DOHH2 (cell line): ENCODE results near the gene TBC1D20.

Experiments used
- EZH2phosphoT487 ChIP-seq: fragments of 200-600 bp; sonication (generic); IDR thresholded peaks from 2 replicates; pipeline ENCODE4 v1.6.1; 2017; ENCODE audit warnings: borderline replicate concordance, mild to moderate bottlenecking, antibody characterized with exemption, low read length, moderate library complexity, mixed read lengths
- TF ChIP-seq, protein P1 (sequence below): fragments of 200-600 bp; sonication (generic); IDR thresholded peaks from one replicate; pipeline ENCODE4 v1.5.1; 2014; ENCODE audit warnings: antibody characterized with exemption, mild to moderate bottlenecking, low read depth, low read length; ENCODE audit not compliant: poor library complexity, severe bottlenecking

DNA sequence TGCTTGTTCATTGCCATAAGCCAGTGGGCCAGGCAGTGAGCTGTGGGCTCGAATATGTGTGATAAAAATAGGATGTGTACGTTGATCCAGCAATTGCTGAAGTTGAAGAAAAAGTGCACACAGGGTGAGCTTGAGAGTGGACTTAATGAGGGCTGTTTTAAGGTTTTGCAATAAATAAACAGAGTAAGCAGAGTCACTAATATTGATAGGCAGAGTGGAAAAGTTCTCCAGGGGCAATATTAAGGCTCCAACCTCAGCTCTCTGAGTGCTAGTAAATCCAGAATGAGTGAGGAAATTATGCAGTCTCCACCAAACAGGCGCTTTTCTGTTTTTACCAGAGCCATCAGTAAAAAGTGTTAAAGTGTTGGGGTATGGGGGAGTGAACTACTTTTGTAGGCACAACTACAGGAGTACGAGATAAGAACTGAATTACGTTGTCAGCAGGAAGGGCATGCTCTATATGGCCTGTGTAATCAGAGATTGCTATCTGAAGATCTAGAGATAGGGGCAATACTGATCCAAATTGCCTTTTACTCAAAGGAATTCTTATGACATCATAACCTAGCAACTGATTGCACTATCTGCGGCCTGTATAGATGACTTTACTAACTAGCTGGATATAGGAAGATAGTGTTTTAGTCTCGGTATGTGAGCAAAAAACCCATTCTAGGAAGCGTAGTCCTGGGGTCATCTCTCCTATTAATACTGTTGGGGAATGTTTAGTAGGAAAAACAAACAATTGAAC lies 7.6 kb upstream of the TBC1D20 start:
- TF ChIP-seq, protein P1, sequence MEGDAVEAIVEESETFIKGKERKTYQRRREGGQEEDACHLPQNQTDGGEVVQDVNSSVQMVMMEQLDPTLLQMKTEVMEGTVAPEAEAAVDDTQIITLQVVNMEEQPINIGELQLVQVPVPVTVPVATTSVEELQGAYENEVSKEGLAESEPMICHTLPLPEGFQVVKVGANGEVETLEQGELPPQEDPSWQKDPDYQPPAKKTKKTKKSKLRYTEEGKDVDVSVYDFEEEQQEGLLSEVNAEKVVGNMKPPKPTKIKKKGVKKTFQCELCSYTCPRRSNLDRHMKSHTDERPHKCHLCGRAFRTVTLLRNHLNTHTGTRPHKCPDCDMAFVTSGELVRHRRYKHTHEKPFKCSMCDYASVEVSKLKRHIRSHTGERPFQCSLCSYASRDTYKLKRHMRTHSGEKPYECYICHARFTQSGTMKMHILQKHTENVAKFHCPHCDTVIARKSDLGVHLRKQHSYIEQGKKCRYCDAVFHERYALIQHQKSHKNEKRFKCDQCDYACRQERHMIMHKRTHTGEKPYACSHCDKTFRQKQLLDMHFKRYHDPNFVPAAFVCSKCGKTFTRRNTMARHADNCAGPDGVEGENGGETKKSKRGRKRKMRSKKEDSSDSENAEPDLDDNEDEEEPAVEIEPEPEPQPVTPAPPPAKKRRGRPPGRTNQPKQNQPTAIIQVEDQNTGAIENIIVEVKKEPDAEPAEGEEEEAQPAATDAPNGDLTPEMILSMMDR: no peak
- TF ChIP-seq EZH2phosphoT487: no peak
